Ishikawa (cell line): Measurements from ENCODE around the gene MGAT1.
A peak's percentile ranks its signal among the peaks of the same experiment; 100 is the strongest.

ENCODE experiments used
- CEBPB ChIP-seq: IDR thresholded peaks from 2 replicates; pipeline ENCODE4 v1.6.1; 2012
- CREB1 ChIP-seq: IDR thresholded peaks from 2 replicates; pipeline ENCODE4 v1.6.1; 2012; ENCODE audit warnings: low read depth
- EGR1 ChIP-seq: IDR thresholded peaks from 2 replicates; pipeline ENCODE4 v1.6.1; 2012
- EP300 ChIP-seq: IDR thresholded peaks from 2 replicates; pipeline ENCODE4 v1.6.1; 2012; ENCODE audit warnings: borderline replicate concordance
- FOXM1 ChIP-seq: IDR thresholded peaks from 2 replicates; pipeline ENCODE4 v1.6.1; 2012; ENCODE audit warnings: low read depth, borderline replicate concordance
- MAX ChIP-seq: IDR thresholded peaks from 2 replicates; pipeline ENCODE4 v1.6.1; 2012
- NFIC ChIP-seq: IDR thresholded peaks from 2 replicates; pipeline ENCODE4 v1.6.1; 2012
- RAD21 ChIP-seq: IDR thresholded peaks from 2 replicates; pipeline ENCODE4 v1.6.1; 2012; ENCODE audit warnings: low read depth
- REST ChIP-seq: IDR thresholded peaks from 2 replicates; pipeline ENCODE4 v1.6.1; 2012; ENCODE audit warnings: low read depth, mild to moderate bottlenecking
- TAF1 ChIP-seq: IDR thresholded peaks from 2 replicates; pipeline ENCODE4 v1.6.1; 2012; ENCODE audit warnings: low read depth, mild to moderate bottlenecking
- TCF12 ChIP-seq: IDR thresholded peaks from 2 replicates; pipeline ENCODE4 v1.6.1; 2012; ENCODE audit warnings: low read depth
- TEAD4 ChIP-seq: IDR thresholded peaks from 2 replicates; pipeline ENCODE4 v1.6.1; 2012
- YY1 ChIP-seq: IDR thresholded peaks from 2 replicates; pipeline ENCODE4 v1.6.1; 2012; ENCODE audit warnings: low read depth
- ZBTB7A ChIP-seq: IDR thresholded peaks from 2 replicates; pipeline ENCODE4 v1.6.1; 2012; ENCODE audit warnings: low read depth
- TF ChIP-seq, protein P1 (sequence below): IDR thresholded peaks from 2 replicates; pipeline ENCODE4 v1.6.1; 2012

The MGAT1 gene

DNA sequence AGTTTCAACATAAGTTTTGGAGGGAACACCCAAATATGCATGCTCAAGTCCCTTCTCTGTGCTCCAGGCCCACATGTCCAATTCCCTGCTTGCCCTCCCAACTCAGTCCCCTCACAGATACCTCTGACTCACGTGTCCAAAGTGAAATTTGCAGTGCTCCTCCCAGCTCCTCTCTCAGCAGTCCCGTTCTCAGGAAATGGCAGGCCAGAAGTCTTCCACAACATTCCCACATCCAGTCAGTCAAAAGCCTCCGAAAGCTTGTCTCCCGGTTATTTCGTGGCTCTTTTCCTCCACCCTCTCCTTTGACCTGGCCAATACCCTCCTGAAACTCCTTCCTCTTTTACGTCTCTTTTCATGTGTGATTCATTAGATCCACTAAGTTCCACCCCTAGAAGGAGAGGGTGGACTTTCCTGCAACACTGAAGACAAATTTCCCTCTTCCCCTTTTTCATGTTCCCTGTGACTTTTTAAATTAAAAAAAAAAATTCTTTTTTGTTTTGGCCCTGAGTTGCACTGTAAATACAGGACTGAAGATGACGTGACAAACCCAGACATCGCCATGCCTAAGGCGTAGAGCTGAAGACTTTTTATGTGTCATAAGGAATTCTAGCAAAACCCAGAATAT lies 12.8 kb upstream of the MGAT1 start:
- TF ChIP-seq CEBPB = no peak
- TF ChIP-seq FOXM1 = no peak
- TF ChIP-seq, protein P1, sequence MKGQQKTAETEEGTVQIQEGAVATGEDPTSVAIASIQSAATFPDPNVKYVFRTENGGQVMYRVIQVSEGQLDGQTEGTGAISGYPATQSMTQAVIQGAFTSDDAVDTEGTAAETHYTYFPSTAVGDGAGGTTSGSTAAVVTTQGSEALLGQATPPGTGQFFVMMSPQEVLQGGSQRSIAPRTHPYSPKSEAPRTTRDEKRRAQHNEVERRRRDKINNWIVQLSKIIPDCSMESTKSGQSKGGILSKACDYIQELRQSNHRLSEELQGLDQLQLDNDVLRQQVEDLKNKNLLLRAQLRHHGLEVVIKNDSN = no peak
- no peak for TF ChIP-seq TEAD4
- TF ChIP-seq EP300 = no peak
- TF ChIP-seq MAX = no peak
- TF ChIP-seq CREB1 = no peak
- TF ChIP-seq REST = no peak
- no peak for TF ChIP-seq RAD21
- no peak for TF ChIP-seq EGR1
- no peak for TF ChIP-seq NFIC

DNA sequence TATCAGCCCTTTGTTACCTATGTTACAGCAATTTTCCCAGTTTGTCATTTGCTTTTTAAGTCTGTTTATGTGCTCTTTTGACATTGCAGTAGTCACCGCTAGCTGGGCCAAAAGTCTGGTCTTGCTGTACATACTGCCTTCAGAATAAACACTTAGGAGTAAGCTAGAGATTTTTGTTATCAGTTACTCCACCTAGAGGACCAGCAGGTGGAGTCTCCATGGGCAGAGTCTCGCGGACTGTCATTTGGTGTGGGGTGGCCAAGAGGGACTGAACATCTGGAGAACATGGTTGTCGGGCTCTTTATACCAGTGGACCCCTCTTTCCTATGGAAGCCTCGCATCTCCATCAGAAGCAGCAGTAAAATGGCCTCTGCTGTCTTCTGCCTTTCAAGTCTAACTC lies 10.8 kb upstream of the MGAT1 start:
- TF ChIP-seq, protein P1 = no peak
- TF ChIP-seq TEAD4 (no peak), NFIC (no peak), FOXM1 (no peak), YY1 (no peak), RAD21 (no peak), CREB1 (no peak), MAX (no peak), REST (no peak), TAF1 (no peak), EP300 (no peak), CEBPB (no peak)

- TF ChIP-seq TCF12 (no peak), TEAD4 (no peak), YY1 (no peak), NFIC (no peak)
Measured at GRCh38 chr5:180811623-180812124, 9.1 kb upstream of the MGAT1 start.

- TF ChIP-seq REST = no peak
- 0 out of 2 replicates have a peak, but pooled peaks have one; percentile 38 for TF ChIP-seq TAF1
- TF ChIP-seq, protein P1 = no peak
- no peak for TF ChIP-seq EP300
- TF ChIP-seq EGR1 = 0 out of 2 replicates have a peak, but pooled peaks have one; percentile 0
- TF ChIP-seq TEAD4 = no peak
- TF ChIP-seq TCF12 = no peak
- TF ChIP-seq ZBTB7A = no peak
Measured at GRCh38 chr5:180810959-180811622, 8.5 kb upstream of the MGAT1 start.
